HG02870 (cell line): ENCODE results near the gene TTLL10.

Experiments used
- ATAC-seq: cut with Tn5 transposase; IDR thresholded peaks from one replicate; pipeline ENCODE4 v1.9.1; 2021; ENCODE audit warnings: mild to moderate bottlenecking, moderate library complexity; ENCODE audit not compliant: unreplicated experiment

TTLL10 gene, protein sequence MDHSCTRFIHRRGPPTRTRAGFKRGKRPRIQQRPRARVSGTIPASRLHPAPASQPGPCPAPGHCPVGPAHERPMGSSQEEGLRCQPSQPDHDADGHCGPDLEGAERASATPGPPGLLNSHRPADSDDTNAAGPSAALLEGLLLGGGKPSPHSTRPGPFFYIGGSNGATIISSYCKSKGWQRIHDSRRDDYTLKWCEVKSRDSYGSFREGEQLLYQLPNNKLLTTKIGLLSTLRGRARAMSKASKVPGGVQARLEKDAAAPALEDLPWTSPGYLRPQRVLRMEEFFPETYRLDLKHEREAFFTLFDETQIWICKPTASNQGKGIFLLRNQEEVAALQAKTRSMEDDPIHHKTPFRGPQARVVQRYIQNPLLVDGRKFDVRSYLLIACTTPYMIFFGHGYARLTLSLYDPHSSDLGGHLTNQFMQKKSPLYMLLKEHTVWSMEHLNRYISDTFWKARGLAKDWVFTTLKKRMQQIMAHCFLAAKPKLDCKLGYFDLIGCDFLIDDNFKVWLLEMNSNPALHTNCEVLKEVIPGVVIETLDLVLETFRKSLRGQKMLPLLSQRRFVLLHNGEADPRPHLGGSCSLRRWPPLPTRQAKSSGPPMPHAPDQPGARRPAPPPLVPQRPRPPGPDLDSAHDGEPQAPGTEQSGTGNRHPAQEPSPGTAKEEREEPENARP

GRCh38 chr1:1173793-1174415 lies at the start of gene TTLL10:
Gene TTLL10, plus strand, starts transcription at chr1:1173880. Its CDS starts 5,336 bp downstream, at chr1:1179216.
- no peak for ATAC-seq

- no peak for ATAC-seq
These were observed 49.2 kb upstream of the TTLL10 start for GRCh38 chr1:1124508-1124785.

DNA sequence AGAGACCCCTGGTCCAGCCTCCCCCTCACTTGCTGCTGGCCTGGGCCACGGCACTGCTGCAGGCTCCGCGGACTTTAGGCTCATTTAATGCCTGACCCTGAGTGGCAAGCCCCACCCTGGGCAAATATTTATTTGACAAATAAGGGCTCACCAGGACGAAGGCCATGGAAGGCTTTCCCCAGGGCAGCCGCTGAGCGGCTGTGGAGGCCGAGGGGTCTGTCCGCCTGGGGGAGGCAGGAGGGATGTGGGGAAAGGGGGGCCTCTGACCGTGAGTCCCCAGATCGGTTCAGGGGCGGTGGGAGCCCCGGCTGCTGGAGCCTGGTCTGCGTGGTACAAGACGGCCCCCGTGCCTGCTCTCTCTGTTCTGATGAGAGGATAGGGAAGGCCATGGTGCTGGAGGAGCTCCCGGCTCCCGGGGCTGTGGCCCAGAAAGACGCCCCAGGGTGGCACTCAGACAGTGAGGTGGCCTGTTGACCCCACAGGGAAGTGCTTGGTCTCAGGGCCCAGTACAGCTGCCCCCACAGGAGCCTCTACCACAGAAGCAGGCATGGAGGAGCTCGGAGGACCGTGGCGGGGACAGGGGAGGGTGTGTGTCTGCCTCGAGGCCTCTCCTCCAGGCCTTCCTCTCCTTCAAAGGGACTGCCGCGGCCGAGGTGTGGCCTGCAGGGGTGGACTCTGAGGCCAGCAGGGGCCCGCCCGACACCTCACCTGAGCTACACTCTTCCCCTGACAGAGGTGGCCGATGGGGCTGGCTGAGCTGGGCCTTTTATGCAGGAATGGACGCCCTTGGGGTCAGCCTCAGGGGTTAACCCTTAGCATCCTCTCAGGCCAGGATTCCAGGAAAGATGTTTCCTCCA lies 48.7 kb upstream of the TTLL10 start:
- ATAC-seq = no peak

DNA sequence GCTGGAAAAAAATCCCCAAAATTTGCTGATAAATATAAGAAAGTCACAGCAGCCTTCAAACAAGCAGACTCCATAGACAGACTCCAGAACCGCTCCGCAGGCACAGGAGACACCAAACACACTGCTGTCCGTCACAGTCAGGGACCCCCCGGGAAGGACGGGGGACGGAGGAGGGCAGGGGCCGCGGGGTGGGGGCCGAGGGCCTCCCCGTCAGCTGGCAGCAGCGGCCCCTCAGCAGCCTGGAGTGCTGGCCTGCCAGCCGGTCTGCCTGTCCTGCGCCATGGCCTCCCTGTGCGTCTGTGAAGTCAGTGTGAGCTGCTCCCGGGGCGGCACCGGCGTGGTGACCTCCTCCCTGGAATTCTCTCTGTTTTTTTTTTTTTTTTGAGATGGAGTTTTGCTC lies 47.7 kb upstream of the TTLL10 start:
- ATAC-seq = no peak

DNA sequence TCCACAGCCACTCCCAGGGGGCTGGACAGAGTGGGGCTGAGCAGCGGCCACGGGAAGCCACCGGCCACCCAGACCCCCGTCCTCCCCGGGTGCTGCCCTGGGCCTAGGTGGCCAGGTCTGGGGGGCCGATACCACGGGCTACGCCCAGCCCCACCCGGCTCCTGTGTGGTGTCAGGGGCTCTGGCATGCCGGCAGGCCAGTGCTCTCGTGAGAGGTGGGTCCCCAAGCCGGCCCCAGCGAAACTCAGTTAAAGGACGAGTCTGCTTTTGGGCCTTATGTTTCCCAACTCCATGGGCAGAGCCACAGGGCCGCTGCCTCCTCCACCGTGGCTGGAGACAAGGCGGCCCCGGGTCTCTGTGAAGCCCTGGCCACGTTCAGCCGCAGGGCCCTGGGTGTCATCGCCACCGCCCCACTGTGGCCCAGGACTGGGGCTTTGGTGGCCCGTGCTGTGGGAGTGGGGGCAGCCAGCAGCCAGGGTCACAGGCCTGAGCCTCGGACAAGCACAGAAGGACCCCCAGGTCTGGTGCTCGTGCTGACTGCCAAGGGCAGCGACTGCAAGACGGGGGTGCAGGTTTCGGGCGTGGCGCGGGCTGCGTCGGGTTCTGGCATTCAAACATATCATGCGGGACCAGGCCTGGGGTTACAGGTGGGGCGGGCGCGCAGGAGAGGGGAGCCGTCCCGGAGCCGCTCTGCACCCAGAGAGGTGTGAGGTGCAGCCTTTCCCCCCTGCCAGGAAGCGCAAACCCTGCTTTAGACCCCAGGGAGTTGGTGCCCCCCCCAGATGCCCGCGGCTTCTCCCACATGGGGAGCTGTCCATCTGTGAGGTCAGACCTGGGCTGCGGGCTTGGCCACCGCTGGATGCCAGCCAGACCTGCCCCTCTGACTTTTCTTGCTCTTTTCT lies 45.9 kb upstream of the TTLL10 start:
- ATAC-seq = no peak

DNA sequence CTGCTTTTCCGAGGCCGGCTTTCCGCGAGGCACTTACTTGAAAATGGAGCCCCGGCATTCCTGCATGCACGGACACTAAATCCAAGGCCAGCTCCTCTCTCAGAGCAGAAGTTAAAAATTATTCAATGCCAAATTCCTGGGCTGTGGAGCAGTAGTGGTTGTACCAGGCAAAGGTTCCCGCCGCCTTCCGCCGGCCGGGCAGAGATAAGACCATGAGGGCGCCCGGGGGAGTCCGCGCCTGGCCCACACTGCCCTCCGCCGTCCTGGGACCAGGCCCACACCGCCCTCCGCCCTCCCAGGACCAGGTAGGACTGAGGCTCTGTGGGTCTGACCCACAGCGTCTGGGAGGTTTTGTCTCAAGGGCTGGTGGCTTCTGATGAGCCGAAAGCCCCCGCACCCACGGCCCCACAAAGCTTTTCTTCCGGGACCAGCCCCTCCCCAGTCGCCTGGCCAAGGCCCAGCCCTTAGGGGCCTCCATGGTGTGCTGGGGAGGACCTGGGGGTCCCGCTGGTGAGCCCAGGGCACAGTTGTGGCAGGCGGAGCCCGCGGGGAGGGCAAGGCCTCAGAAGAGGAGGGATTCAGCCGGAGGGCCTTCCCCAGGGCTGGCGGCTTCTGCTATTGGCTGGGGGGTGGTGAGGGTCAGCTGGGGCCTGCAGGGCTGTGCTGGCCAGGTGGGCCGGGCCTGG lies 45.1 kb upstream of the TTLL10 start:
- ATAC-seq = no peak

DNA sequence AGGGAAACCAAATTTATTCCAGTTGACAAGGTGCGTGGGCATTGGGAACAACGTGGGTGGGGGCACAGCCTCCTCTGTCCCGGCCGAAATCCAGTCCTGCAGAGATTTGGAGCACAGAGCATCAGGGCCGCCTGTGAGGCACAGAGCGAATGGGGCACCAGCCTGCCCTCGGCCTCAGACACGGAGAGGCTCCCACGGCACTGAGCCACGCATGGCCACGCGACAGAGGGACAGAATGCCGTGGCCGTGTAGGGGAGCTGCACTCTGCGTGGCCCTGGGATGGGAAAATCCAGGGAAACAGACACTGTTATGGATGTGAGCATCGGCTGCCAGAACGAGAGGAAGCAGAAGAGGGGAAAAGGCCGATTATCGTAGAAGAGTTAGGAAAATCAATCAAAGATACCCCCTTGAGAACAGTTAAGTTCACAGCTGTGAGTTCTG lies 44.3 kb upstream of the TTLL10 start:
- no peak for ATAC-seq

DNA sequence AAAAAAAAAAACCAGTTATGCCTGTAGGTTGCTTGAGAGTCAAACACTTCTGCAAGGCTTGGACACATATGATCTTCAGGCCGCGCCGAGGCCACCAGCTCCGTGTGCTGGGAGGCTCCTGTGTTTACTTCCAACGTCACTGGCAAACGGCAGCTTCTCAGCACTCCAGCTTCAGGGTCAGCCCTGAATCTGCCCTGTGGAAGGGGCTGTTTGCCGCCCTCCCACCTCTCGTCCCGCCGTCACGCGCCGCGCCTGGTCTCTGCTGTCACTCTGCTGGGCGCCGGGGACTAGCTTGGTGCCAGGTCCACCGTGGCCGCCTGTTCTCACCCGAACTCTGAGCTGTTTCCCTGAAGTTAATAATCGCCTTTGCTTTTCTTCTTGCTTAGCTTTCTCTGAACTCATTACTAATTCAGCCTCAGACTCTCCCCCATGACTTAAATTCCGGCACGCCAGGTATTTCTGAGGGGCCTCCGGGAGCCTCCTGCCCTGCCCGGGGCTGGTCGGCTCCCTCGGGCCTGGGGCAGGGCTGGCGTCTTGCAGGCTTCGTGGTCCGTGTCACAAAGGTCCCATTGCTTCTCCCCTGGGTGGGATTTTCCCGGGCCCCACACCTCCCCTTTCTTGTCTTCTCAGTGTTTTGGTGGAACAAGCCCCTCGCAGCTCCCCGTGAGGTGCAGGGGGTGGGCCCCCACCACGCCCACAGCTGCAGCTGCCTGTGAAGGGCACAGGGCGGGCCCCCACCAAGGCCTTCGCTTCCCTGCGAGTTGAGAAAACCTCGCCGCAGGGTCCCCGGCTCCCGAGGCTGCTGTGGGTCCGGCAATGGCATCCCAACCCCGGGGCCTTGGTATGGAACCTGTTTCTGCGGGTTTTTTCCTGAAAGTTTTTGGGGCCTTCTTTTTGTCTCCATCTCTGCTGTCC lies 43.2 kb upstream of the TTLL10 start:
- no peak for ATAC-seq

- ATAC-seq = no peak
These were observed 41.4 kb upstream of the TTLL10 start for GRCh38 chr1:1132042-1132950.

GRCh38 chr1:1132956-1133750 lies 40.5 kb upstream of the TTLL10 start:
- ATAC-seq = no peak

- no peak for ATAC-seq
These were observed 39.2 kb upstream of the TTLL10 start for GRCh38 chr1:1134300-1134970.

- no peak for ATAC-seq
These were observed 38.1 kb upstream of the TTLL10 start for GRCh38 chr1:1135339-1136136.

DNA sequence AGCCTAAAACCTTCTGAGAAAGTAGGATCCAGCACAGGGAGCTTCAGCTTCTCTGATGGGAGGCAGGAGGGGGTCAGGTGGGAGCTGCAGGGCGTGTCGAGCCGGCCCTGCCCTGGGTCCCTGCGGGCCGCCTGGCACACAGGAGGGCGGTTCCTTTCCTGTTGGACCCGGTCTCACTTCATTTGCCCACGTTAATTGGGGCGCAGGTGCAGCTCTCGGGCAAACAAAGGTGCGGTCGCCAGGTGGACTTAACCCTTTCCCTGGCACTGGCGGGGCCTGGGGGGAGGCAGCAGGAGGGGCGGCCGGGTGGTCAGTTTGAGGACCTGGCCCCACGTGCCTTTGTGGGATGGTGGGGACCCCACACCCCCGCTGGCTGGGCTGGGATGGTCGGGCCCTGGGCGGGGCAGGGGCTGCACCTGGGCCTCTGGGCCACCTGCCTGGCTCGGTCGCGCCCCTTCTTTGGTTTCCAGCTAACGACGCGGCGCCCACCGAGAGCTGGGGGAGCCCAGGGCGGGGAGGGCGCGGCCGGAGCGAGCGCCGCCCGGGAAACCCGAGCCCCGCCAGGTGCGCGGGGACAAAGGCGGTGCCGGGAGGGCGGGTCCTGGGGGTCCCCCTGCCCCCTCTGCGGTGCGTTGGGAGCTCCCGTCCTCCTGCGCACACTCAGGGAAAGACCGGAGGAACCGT lies 37.0 kb upstream of the TTLL10 start:
- no peak for ATAC-seq

GRCh38 chr1:1137256-1138045 lies 36.2 kb upstream of the TTLL10 start:
- no peak for ATAC-seq
